Small intestine (tissue), 7 donors: ENCODE results near the gene RNF135. TPM values are rescaled to one million over a fixed set of nuclear protein-coding genes. Genes with fewer than 3 reads are reported as not detected.

ENCODE experiments used
- DNase-seq, 2 donors: peaks; one replicate each; pipeline versions ENCODE4 v3.0.0 to v3.0.0-alpha.2; 2013
- FAIRE-seq: peaks from 2 replicates; lab custom pipeline; 2012; peaks lifted over from hg19 to GRCh38; lab: Jason Lieb, UNC
- H3K27ac ChIP-seq, 3 donors: one replicate each; pipeline ENCODE4 v1.5.1; 2013; ENCODE audit warnings: low read length in 2 of 3, mild to moderate bottlenecking in 2 of 3, control low read depth in 1 of 3, inconsistent platforms in 1 of 3, low read depth in 1 of 3, moderate library complexity in 1 of 3
- H3K27me3 ChIP-seq, 3 donors: one replicate each; pipeline ENCODE4 v1.6.1; 2013; ENCODE audit warnings: low read length in 3 of 3, inconsistent platforms in 1 of 3; ENCODE audit not compliant: control insufficient read depth in 3 of 3, insufficient read depth in 3 of 3
- H3K36me3 ChIP-seq, 3 donors: one replicate each; pipeline ENCODE4 v1.6.1; 2013; ENCODE audit warnings: low read length in 3 of 3, inconsistent platforms in 1 of 3, low read depth in 1 of 3, mild to moderate bottlenecking in 1 of 3, moderate library complexity in 1 of 3; ENCODE audit not compliant: control insufficient read depth in 3 of 3, insufficient read depth in 2 of 3
- H3K4me1 ChIP-seq, 3 donors: one replicate each; pipeline ENCODE4 v1.6.1; 2013; ENCODE audit warnings: low read length in 2 of 3, inconsistent platforms in 1 of 3, low read depth in 1 of 3, mild to moderate bottlenecking in 1 of 3, moderate library complexity in 1 of 3; ENCODE audit not compliant: control insufficient read depth in 3 of 3, insufficient read depth in 2 of 3
- H3K4me3 ChIP-seq, 3 donors: one replicate each; pipeline ENCODE4 v1.5.1; 2013; ENCODE audit warnings: low read length in 3 of 3, control low read depth in 1 of 3, inconsistent platforms in 1 of 3, low read depth in 1 of 3, mild to moderate bottlenecking in 1 of 3, moderate library complexity in 1 of 3
- H3K9me3 ChIP-seq, 2 donors: one replicate each; pipeline ENCODE4 v1.6.1; 2013; ENCODE audit warnings: low read depth in 1 of 2, low read length in 1 of 2; ENCODE audit not compliant: control insufficient read depth in 2 of 2, insufficient read depth in 1 of 2
- WGBS, 3 donors: extraction: QIAGEN DNeasy Blood & Tissue Kit; methylation state at CpG; one replicate each; pipeline ENCODE4 v1.1.7; 2013; 5-methylcytosine and 5-hydroxymethylcytosine counted together
- polyA plus RNA-seq, 4 donors: library from polyadenylated mRNA; stranded (reverse) in 3 of 4; unstranded in 1 of 4; fragments of 200-250 nt in 3 of 4; fragments of 120-200 nt in 1 of 4; gene quantifications; one replicate each; pipeline versions ENCODE4 v1.2.1 to v1.2.3, GENCODE V29; 2013
- donor health status: healthy with polysubstance abuse.
- donor health status: control.
- donor health status: control.
- donor health status: Bipolar disorder and iron deficiency.
- donor health status: healthy.

Gene RNF135
- polyA plus RNA-seq, 4 donors, result 12.3 to 20.5 (median 15.4) TPM

DNA sequence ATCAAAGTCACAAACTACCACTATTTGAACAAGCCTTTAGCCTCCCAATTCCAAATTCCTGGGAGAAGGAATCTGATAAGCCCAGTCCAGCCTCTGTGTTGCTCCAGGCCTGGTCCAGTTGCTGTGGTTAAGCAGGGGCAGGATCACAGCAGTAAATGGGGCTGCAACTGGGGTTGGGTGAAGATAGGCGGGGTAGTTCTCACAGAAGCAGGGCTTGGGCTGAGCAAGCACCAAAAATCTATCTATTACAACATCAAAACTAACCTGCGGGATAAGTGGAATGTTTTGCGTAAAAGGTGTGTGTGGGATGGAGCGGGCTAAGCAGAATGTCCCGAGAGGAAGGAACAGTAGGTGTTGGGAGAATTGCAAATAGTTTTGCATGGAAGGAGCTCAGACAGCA is 23.0 kb upstream of the RNF135 start:
- DNase-seq, result no peak
- Histone ChIP-seq H3K4me3 (no peak overlapping the region), H3K27me3 (no peaks in the 10 kb centered on the region), H3K36me3 (no peaks in the 10 kb centered on the region), H3K9me3 (no peaks in the 10 kb centered on the region), H3K4me1 (peaks cover 0 to 16% (median 3%) of the 10 kb centered on the region in 3 donors), H3K27ac (no peak overlapping the region)
- FAIRE-seq, result no peak
- 95 to 97% (median 96%) methylated on average over 5 of the region's 5 CpGs for WGBS, 3 donors

DNA sequence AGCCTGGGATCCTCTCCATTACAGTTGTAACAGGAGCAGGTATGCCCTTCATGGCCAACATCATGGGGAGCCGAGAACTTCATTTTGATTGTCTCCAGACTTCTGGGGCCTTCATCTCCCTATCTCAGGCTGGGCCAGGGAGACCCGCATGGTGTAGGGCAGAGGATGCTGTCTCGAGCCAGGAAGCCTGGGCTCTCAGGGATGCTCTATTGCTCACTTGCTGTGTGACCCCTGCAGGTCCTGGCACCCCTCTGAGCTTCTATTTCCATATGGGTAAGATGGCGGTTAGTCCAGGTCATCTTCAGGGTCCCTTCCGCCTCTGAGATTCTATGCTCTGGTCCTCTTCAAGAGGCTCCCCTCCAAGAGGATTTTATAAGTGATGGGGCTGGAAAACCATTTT is 20.6 kb upstream of the RNF135 start:
- Histone ChIP-seq H3K4me1 (peaks cover 0 to 16% (median 3%) of the 10 kb centered on the region in 3 donors), H3K27me3 (no peaks in the 10 kb centered on the region), H3K36me3 (no peaks in the 10 kb centered on the region), H3K9me3 (no peaks in the 10 kb centered on the region), H3K4me3 (no peak overlapping the region), H3K27ac (peak overlapping the region; percentile 47 to 71 (median 50))
- WGBS, 3 donors, result 72 to 87% (median 84%) methylated on average over 5 of the region's 5 CpGs
- no peak for DNase-seq
- no peak for FAIRE-seq

DNA sequence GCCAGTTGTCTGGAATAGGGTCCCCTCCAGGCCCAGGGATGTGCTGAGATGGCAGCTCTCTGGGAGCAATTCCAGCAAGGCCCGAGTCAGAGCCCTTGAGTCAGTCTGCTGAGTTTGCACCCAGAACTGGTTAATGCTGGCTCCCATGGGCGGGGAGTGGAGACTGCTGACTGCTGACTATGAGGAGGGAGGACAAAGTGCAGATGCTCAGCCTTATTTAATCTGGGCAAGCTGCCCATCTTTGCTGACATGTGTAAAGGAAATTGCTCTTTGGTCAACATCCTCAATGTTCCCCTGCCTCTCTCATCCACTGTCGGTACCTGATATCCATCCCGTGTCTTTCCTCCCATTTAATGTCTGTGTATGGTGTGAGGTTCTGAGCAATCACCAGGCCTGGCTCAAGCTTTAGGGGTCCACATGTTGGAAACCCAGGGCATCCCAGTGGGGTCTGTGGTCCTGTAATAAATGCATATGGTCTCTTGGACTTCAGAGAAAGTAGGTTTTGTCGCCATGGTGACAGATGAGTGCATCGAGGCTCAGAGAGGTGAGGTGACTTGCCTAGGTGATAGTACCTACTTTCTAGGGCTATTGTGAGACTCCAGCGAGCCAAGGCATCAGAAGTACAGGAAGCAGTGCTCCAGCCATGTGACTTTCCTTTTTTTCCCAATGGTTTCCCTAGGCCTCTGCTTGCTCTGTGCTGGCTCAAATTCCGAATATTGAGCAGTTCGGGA is 20.0 kb upstream of the RNF135 start:
- FAIRE-seq, result no peak
- Histone ChIP-seq H3K27me3 (no peaks in the 10 kb centered on the region), H3K27ac (peak overlapping the region; percentile 50 to 81 (median 55)), H3K36me3 (no peaks in the 10 kb centered on the region), H3K9me3 (no peaks in the 10 kb centered on the region), H3K4me3 (no peak overlapping the region), H3K4me1 (peaks cover 0 to 16% (median 3%) of the 10 kb centered on the region in 3 donors)
- peak; percentile 97 to 99 for DNase-seq
- 24 to 48% (median 37%) methylated on average over 9 of the region's 9 CpGs for WGBS, 3 donors

DNA sequence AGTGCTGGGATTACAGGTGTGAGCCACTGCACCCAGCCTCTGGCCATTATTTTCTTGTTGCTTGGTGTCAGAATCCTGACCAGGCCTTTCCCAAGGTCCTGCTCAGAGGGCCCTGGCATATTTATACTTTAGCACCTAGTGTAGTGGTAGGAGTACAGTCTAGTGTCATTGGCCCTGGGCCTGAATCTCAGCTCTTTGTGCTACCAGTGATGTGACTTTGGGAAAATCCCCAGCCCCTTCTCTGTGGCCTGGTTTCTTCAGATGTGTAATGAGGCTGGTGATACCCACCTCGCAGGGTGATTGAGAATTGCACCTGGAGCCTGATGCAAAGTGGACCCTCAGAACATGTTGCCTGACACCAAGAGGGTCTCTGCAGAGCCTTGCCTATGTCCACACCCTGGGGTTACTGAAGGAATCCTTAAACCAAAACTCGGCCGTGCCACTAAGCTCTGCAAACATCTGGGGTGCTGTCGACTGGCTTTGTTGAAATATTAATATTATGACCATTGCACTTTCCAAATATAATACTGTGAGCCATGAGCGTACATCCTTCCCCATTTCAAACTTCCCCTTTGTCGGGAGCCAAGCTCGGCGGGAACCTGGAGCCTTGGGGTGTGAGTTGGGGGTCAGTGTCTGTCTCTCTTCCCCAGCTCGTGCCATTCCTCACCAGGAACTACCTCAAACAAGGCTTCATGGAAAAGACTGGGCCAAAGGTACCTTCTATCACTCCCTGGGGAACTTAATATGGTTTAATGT is 18.0 kb upstream of the RNF135 start:
- peaks cover 0 to 16% (median 3%) of the 10 kb centered on the region in 3 donors for H3K4me1 ChIP-seq

DNA sequence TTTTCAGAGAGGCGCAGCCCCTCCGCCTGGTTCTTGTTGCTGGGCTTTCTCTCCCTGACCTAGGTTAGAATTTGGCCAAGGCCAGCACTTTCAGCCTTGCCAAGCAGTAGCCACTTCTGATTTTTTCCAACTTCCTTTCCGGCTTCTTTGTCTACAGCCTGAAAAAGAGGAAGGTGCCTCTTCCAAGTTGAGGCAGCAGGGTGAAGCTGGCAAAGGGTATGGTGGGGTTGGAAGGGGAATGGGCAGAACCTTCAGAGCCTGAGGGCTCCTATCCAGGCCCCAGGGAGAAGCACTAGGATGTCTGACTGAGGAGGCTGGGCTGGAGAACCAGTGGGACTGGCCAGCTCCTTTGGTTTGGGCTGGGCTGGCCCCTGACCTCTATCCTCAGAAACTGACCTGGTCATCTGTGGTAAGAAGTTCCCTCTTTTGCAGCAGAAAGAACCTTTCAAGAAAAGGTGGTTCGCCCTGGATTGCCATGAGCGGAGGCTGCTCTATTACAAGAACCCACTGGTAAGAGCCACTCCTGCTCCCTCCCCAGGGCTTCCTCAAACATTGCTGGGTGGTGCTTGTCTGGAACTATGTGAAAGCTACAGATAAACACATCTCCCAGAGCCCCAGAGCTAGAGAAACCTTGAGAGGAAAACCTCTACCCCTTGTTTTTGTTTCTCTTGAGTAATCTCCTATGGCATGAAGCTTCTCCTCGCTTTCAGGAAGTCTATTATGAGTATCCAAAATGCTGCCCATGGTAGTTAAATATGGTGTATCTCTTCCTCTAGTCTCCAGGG is 16.6 kb upstream of the RNF135 start:
- FAIRE-seq (no peak), DNase-seq (no peak)
- Histone ChIP-seq H3K4me3 (no peak overlapping the region), H3K27ac (no peak overlapping the region), H3K9me3 (no peaks in the 10 kb centered on the region), H3K36me3 (no peaks in the 10 kb centered on the region), H3K4me1 (peaks cover 0 to 16% (median 3%) of the 10 kb centered on the region in 3 donors), H3K27me3 (no peaks in the 10 kb centered on the region)
- WGBS, 3 donors, result 75 to 94% (median 92%) methylated on average over 6 of the region's 6 CpGs

More for the DNA sequence above, 18.0 kb upstream of the RNF135 start:
- Histone ChIP-seq H3K36me3 (no peaks in the 10 kb centered on the region), H3K9me3 (no peaks in the 10 kb centered on the region), H3K27me3 (no peaks in the 10 kb centered on the region), H3K4me3 (no peak overlapping the region), H3K27ac (peak overlapping the region in 1 of 3 donors; percentile 60)
- FAIRE-seq (no peak), DNase-seq (no peak)
- 67 to 93% (median 83%) methylated on average over 9 of the region's 9 CpGs for WGBS, 3 donors

DNA sequence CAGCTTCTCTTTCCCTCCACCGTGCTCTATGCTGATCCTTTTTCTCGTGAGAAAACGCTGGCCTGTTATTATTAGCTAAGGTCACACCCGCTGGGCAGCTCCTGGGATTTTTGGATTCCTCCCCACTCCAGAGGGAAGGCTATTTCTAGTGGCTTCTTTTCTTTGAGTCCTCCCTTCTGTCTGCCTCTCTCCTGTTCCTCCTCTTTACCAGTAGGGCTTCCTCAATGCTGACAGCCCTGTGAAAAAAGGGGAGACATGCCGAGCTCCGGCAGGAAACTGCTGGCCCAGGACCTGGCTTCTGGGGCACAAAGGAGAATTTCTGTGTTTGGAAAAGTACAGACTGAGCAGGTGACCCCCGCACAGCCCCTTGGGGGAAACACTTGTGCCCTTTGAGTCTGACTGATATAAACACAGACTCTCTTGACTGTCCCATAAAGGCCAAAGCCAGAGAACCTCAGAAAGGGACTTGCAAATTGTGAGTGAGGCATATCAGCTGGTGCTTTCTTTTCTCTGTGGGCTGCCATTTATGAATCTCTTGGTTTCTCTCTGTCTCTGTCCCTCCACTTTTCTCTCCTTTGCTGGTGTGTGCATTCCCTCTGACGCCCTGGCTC is 14.0 kb upstream of the RNF135 start:
- Histone ChIP-seq H3K36me3 (no peaks in the 10 kb centered on the region), H3K27me3 (no peaks in the 10 kb centered on the region), H3K9me3 (no peaks in the 10 kb centered on the region), H3K4me1 (no peaks in the 10 kb centered on the region), H3K4me3 (no peak overlapping the region), H3K27ac (peak overlapping the region in 1 of 3 donors; percentile 27)
- WGBS, 3 donors, result 46 to 75% (median 65%) methylated on average over 8 of the region's 8 CpGs
- DNase-seq, result no peak
- FAIRE-seq, result no peak

DNA sequence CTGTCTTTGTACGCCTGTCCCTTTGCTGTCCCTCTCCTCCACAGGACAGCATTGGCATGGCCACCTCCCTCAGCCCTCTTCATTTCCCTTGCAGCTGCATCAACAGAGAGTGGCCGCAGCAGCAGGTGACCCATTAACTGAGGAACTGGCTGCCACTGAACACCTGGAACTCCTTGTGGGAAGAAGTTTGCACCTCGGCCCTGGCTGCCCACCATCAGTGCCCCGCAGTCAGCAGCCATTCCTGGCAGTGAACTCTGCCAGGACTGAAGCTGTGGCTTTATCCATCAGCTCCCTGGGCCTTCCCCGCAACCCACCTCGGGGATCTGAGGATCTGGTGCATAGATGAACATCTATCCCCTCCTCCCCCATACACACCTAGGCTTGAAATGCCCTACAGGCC is 13.1 kb upstream of the RNF135 start:
- Histone ChIP-seq H3K36me3 (no peaks in the 10 kb centered on the region), H3K9me3 (no peaks in the 10 kb centered on the region), H3K4me1 (no peaks in the 10 kb centered on the region), H3K4me3 (no peak overlapping the region), H3K27me3 (no peaks in the 10 kb centered on the region), H3K27ac (no peak overlapping the region)
- FAIRE-seq, result no peak
- DNase-seq, result no peak
- 84 to 90% (median 85%) methylated on average over 6 of the region's 6 CpGs for WGBS, 3 donors

DNA sequence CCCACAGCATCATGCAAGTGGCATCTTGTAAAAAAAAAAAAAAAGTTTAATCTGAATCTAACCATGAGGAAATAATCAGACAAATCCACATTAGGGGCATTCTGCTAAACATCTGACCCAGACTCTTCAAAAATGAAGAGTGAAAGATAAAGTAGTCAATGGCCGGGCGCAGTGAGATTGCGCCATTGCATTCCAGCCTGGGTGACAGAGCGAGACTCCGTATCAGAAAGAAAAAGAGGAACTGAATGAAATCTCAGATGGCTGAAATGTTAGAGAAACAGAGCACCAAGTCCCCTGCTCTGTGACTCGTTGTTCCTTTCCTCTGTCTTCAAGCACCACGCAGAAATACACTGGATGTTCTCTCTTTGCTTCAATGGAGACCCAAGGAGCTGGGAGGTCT is 12.7 kb upstream of the RNF135 start:
- Histone ChIP-seq H3K27ac (peak overlapping the region in 1 of 3 donors; percentile 39), H3K4me1 (no peaks in the 10 kb centered on the region), H3K27me3 (no peaks in the 10 kb centered on the region), H3K36me3 (no peaks in the 10 kb centered on the region), H3K9me3 (no peaks in the 10 kb centered on the region), H3K4me3 (no peak overlapping the region)
- 74 to 82% (median 76%) methylated on average over 7 of the region's 7 CpGs for WGBS, 3 donors
- FAIRE-seq (no peak), DNase-seq (no peak)
